GM12878 (cell line): ENCODE measurements around the gene BTG4.

Source experiments
- CBX5 ChIP-seq: sonication (generic); IDR thresholded peaks from 2 replicates; pipeline ENCODE4 v1.6.1; 2016; ENCODE audit warnings: low read depth, moderate library complexity, mild to moderate bottlenecking, inconsistent platforms
- KLF5 ChIP-seq: fragments of 450-650 bp; IDR thresholded peaks from 2 replicates; pipeline ENCODE4 v1.6.1; 2014; ENCODE audit warnings: mild to moderate bottlenecking; ENCODE audit not compliant: partially characterized antibody
- NFYB ChIP-seq: IDR thresholded peaks from 2 replicates; pipeline ENCODE4 v1.6.1; 2011; ENCODE audit warnings: low read depth, mild to moderate bottlenecking, low read length, improper control_type of control experiment, moderate library complexity; ENCODE audit not compliant: insufficient read depth
- POLR2AphosphoS5 ChIP-seq: IDR thresholded peaks from 2 replicates; pipeline ENCODE4 v1.6.1; 2011; ENCODE audit warnings: mild to moderate bottlenecking, low read length, inconsistent platforms
- RFX5 ChIP-seq: IDR thresholded peaks from 2 replicates; pipeline ENCODE4 v1.6.1; 2011; ENCODE audit warnings: low read depth, low read length, improper control_type of control experiment
- TF ChIP-seq, protein P1 (sequence below): fragments of 450-650 bp; IDR thresholded peaks from 2 replicates; pipeline ENCODE4 v1.6.1; 2017; ENCODE audit warnings: mild to moderate bottlenecking
- TF ChIP-seq, protein P2 (sequence below), 3 experiments: IDR thresholded peaks in 2 of 3; conservative IDR thresholded peaks in 1 of 3; 2 replicates each; pipeline ENCODE4 v1.5.1; 2011; ENCODE audit warnings: low read depth in 3 of 3, low read length in 3 of 3, mild to moderate bottlenecking in 3 of 3, control low read depth in 2 of 3, moderate library complexity in 2 of 3, inconsistent platforms in 1 of 3, mixed read lengths in 1 of 3; ENCODE audit not compliant: control insufficient read depth in 2 of 3, insufficient read depth in 1 of 3; ENCODE audit errors: extremely low read depth in 1 of 3
- TF ChIP-seq, protein P3 (sequence below): IDR thresholded peaks from 2 replicates; pipeline ENCODE4 v1.6.1; 2012; ENCODE audit warnings: low read length, inconsistent platforms

DNA sequence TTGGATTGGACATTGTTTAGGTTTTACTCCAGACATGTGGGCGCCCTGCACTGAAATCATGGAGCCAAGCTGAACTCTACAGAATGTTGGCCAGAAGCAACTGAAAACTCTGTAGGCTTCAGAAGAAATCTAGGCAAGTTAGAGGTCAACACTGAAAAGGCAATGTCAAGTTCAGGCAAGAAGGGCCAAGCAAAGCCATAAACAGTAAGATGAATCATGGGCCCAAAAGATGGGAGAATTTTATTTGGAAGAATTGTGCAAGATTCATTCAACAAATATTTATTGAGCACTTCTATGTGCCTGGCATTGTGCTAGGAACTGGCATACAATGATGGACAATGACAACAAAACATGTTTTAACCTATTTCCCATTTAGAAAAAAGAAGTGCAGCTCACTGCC is 13.3 kb upstream of the BTG4 start:
- TF ChIP-seq KLF5 (no peak), POLR2AphosphoS5 (no peak), RFX5 (no peak), CBX5 (no peak), NFYB (no peak)
- TF ChIP-seq, protein P1, sequence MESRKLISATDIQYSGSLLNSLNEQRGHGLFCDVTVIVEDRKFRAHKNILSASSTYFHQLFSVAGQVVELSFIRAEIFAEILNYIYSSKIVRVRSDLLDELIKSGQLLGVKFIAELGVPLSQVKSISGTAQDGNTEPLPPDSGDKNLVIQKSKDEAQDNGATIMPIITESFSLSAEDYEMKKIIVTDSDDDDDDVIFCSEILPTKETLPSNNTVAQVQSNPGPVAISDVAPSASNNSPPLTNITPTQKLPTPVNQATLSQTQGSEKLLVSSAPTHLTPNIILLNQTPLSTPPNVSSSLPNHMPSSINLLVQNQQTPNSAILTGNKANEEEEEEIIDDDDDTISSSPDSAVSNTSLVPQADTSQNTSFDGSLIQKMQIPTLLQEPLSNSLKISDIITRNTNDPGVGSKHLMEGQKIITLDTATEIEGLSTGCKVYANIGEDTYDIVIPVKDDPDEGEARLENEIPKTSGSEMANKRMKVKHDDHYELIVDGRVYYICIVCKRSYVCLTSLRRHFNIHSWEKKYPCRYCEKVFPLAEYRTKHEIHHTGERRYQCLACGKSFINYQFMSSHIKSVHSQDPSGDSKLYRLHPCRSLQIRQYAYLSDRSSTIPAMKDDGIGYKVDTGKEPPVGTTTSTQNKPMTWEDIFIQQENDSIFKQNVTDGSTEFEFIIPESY, result no peak
- TF ChIP-seq, protein P2, sequence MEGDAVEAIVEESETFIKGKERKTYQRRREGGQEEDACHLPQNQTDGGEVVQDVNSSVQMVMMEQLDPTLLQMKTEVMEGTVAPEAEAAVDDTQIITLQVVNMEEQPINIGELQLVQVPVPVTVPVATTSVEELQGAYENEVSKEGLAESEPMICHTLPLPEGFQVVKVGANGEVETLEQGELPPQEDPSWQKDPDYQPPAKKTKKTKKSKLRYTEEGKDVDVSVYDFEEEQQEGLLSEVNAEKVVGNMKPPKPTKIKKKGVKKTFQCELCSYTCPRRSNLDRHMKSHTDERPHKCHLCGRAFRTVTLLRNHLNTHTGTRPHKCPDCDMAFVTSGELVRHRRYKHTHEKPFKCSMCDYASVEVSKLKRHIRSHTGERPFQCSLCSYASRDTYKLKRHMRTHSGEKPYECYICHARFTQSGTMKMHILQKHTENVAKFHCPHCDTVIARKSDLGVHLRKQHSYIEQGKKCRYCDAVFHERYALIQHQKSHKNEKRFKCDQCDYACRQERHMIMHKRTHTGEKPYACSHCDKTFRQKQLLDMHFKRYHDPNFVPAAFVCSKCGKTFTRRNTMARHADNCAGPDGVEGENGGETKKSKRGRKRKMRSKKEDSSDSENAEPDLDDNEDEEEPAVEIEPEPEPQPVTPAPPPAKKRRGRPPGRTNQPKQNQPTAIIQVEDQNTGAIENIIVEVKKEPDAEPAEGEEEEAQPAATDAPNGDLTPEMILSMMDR (IDR thresholded peaks at IDR 0.05 in 2 of 3, conservative IDR thresholded peaks at IDR 0.05 in 1 of 3; ENCODE audit: control insufficient read depth in 2 of 3, extremely low read depth in 1 of 3, insufficient read depth in 1 of 3, low read depth in 3 of 3, low read length in 3 of 3), result no peak
- TF ChIP-seq, protein P3, sequence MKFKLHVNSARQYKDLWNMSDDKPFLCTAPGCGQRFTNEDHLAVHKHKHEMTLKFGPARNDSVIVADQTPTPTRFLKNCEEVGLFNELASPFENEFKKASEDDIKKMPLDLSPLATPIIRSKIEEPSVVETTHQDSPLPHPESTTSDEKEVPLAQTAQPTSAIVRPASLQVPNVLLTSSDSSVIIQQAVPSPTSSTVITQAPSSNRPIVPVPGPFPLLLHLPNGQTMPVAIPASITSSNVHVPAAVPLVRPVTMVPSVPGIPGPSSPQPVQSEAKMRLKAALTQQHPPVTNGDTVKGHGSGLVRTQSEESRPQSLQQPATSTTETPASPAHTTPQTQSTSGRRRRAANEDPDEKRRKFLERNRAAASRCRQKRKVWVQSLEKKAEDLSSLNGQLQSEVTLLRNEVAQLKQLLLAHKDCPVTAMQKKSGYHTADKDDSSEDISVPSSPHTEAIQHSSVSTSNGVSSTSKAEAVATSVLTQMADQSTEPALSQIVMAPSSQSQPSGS, result no peak
